Measurements from ENCODE around the gene SWSAP1.

Gene SWSAP1

GRCh38 chr19:11380653-11381537 lies 6.4 kb downstream of the SWSAP1 start (continued):
- TF ChIP-seq, protein P1, sequence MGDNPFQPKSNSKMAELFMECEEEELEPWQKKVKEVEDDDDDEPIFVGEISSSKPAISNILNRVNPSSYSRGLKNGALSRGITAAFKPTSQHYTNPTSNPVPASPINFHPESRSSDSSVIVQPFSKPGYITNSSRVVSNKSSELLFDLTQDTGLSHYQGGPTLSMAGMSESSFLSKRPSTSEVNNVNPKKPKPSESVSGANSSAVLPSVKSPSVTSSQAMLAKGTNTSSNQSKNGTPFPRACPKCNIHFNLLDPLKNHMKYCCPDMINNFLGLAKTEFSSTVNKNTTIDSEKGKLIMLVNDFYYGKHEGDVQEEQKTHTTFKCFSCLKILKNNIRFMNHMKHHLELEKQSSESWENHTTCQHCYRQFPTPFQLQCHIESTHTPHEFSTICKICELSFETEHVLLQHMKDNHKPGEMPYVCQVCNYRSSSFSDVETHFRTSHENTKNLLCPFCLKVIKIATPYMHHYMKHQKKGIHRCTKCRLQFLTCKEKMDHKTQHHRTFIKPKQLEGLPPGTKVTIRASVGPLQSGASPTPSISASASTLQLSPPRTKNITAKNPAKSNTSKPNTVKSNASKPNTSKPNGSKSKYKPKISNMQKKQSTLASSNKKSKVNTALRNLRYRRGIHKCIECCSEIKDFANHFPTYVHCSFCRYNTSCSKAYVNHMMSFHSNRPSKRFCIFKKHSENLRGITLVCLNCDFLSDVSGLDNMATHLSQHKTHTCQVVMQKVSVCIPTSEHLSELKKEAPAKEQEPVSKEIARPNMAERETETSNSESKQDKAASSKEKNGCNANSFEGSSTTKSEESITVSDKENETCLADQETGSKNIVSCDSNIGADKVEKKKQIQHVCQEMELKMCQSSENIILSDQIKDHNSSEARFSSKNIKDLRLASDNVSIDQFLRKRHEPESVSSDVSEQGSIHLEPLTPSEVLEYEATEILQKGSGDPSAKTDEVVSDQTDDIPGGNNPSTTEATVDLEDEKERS (tag by site-specific recombination; IDR thresholded peaks at IDR 0.05), result no peak
- TF ChIP-seq ZFP69B (tag by site-specific recombination; IDR thresholded peaks at IDR 0.05) (peak; percentile 31; the same call in 1 of the 2 replicates), ZNF585B (tag by site-specific recombination; IDR thresholded peaks at IDR 0.05) (no peak), ZSCAN18 (tag by site-specific recombination; IDR thresholded peaks at IDR 0.05) (no peak), ZFP41 (tag by site-specific recombination; IDR thresholded peaks at IDR 0.05; ENCODE audit: borderline replicate concordance) (no peak), ZNF138 (tag by site-specific recombination; IDR thresholded peaks at IDR 0.05; ENCODE audit: borderline replicate concordance) (no peak), ZNF157 (tag by site-specific recombination; IDR thresholded peaks at IDR 0.05) (no peak), HOXD13 (CRISPR knock-in tag; IDR thresholded peaks at IDR 0.05; ENCODE audit: borderline replicate concordance) (no peak), ZNF175 (tag by site-specific recombination; IDR thresholded peaks at IDR 0.05) (no peak), ZNF202 (tag by site-specific recombination; IDR thresholded peaks at IDR 0.05; ENCODE audit: borderline replicate concordance) (no peak), ZNF626 (tag by site-specific recombination; IDR thresholded peaks at IDR 0.05) (no peak), HOXC10 (CRISPR knock-in tag; IDR thresholded peaks at IDR 0.05) (no peak), GLI2 (tag by site-specific recombination; IDR thresholded peaks at IDR 0.05; ENCODE audit: borderline replicate concordance, low read depth) (no peak), ZBTB44 (tag by site-specific recombination; IDR thresholded peaks at IDR 0.05) (no peak), ZNF654 (tag by site-specific recombination; IDR thresholded peaks at IDR 0.05; ENCODE audit: low read depth) (no peak; the same call in 1 of the 2 replicates), ZFHX2 (tag by site-specific recombination; conservative IDR thresholded peaks at IDR 0.05) (peak; percentile 78), GLIS1 (tag by site-specific recombination; IDR thresholded peaks at IDR 0.05) (peak; percentile 42; the same call in 1 of the 2 replicates), ZNF571 (tag by site-specific recombination; IDR thresholded peaks at IDR 0.05) (no peak), SP2 (tag by site-specific recombination; IDR thresholded peaks at IDR 0.05) (peak; percentile 94), ZNF768 (tag by site-specific recombination; IDR thresholded peaks at IDR 0.05) (no peak; the same call in 1 of the 2 replicates), KLF16 (tag by site-specific recombination; IDR thresholded peaks at IDR 0.05) (no peak; the same call in 1 of the 2 replicates), ZNF623 (tag by site-specific recombination; IDR thresholded peaks at IDR 0.05) (no peak), ZNF133 (tag by site-specific recombination; IDR thresholded peaks at IDR 0.05) (no peak), BCL11B (tag by site-specific recombination; IDR thresholded peaks at IDR 0.05; ENCODE audit: low read depth) (peak; percentile 28; the same call in 1 of the 2 replicates), CTCF (tag by site-specific recombination; IDR thresholded peaks at IDR 0.05) (peak; percentile 97), ZNF521 (tag by site-specific recombination; IDR thresholded peaks at IDR 0.05) (no peak), ZNF335 (tag by site-specific recombination; conservative IDR thresholded peaks at IDR 0.05) (peak; percentile 66)
- TF ChIP-seq, protein P2, sequence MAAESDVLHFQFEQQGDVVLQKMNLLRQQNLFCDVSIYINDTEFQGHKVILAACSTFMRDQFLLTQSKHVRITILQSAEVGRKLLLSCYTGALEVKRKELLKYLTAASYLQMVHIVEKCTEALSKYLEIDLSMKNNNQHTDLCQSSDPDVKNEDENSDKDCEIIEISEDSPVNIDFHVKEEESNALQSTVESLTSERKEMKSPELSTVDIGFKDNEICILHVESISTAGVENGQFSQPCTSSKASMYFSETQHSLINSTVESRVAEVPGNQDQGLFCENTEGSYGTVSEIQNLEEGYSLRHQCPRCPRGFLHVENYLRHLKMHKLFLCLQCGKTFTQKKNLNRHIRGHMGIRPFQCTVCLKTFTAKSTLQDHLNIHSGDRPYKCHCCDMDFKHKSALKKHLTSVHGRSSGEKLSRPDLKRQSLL (tag by site-specific recombination; IDR thresholded peaks at IDR 0.05), result peak; percentile 54; the same call in 1 of the 2 replicates
